ENCODE results near the gene GUCD1. TPM values are rescaled to one million over a fixed set of nuclear protein-coding genes. Genes with fewer than 3 reads are reported as not detected.
A peak's percentile ranks its signal among the peaks of the same experiment; 100 is the strongest.

GUCD1 gene
- polyA plus RNA-seq, 3 donors = 67.1 to 85.9 (median 72.5) TPM

DNA sequence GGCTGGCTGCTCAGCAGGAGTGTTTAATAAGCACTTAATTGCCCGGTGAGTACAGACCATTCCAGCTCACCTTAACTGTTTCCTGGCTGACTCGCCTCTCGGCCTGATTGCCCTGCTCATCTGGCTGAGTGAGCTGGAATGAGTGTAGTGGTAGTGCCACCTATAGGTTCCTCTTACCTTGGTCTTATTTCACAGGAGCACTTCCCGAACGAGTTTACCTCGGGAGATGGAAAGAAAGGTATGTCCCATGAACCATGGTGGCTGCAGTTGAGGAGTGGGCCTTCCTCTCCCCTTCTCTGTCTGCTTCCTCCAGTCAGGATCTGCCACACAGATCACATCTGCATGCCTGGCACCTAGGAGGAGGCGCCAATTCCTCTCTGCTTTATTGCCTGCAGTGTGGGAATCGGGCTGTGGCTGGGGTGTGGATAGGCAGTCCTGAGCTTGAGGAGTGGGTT, 33.1 kb downstream of the GUCD1 start:
- no peaks in the 10 kb centered on the region for H4K20me1 ChIP-seq (ENCODE audit: insufficient read depth, low read length)
- no peaks in the 10 kb centered on the region for H3K27me3 ChIP-seq (ENCODE audit: control insufficient read depth in 2 of 2, insufficient read depth in 2 of 2, low read length in 2 of 2)
- intact Hi-C loops (cut with micrococcal nuclease) = loop anchor here in 1 of 2 donors (5.0 kb wide), 1 partner anchor 100 kb away; no protein-coding TSS in a partner anchor
- H3K79me2 ChIP-seq (ENCODE audit: insufficient read depth, low read length) = no peaks in the 10 kb centered on the region
- H2AFZ ChIP-seq (ENCODE audit: insufficient read depth, low read depth, low read length, poor library complexity, severe bottlenecking) = no peak overlapping the region
- no peaks in the 10 kb centered on the region for H3K9me3 ChIP-seq (replicated peaks in 1 of 2; ENCODE audit: control insufficient read depth in 1 of 2, insufficient read depth in 1 of 2, low read length in 2 of 2)
- Mint-ChIP-seq H3K27me3 (ENCODE audit: low read depth in 3 of 3) (peaks cover 0 to 2% (median 0%) of the 10 kb centered on the region in 3 donors), H3K9me3 (peaks cover 0 to 1% (median 0%) of the 10 kb centered on the region in 7 donors), H3K4me3 (peak overlapping the region in 1 of 2 donors; percentile 64), H3K27ac (peak overlapping the region in 3 of 7 donors; percentile 50 to 66 (median 60)), H3K36me3 (peaks cover 0 to 2% of the 10 kb centered on the region in 2 donors), H3K4me1 (peaks cover 51% of the 10 kb centered on the region)
- H3K4me1 ChIP-seq (ENCODE audit: control insufficient read depth in 1 of 2, insufficient read depth in 2 of 2, low read length in 2 of 2) = peaks cover 34 to 42% of the 10 kb centered on the region in 2 donors
- no peak overlapping the region for H3K4me3 ChIP-seq (replicated peaks in 1 of 3; ENCODE audit: low read depth in 2 of 3, low read length in 3 of 3)
- no CpG with 5 or more reads among the region's 8 CpGs for WGBS (ENCODE audit: insufficient coverage)
- H3K27ac ChIP-seq (ENCODE audit: low read depth in 1 of 2, low read length in 2 of 2) = no peak overlapping the region
- TF ChIP-seq, protein P1, sequence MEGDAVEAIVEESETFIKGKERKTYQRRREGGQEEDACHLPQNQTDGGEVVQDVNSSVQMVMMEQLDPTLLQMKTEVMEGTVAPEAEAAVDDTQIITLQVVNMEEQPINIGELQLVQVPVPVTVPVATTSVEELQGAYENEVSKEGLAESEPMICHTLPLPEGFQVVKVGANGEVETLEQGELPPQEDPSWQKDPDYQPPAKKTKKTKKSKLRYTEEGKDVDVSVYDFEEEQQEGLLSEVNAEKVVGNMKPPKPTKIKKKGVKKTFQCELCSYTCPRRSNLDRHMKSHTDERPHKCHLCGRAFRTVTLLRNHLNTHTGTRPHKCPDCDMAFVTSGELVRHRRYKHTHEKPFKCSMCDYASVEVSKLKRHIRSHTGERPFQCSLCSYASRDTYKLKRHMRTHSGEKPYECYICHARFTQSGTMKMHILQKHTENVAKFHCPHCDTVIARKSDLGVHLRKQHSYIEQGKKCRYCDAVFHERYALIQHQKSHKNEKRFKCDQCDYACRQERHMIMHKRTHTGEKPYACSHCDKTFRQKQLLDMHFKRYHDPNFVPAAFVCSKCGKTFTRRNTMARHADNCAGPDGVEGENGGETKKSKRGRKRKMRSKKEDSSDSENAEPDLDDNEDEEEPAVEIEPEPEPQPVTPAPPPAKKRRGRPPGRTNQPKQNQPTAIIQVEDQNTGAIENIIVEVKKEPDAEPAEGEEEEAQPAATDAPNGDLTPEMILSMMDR (IDR thresholded peaks at IDR 0.05) = peak; percentile 72
- H3K4me2 ChIP-seq (replicated peaks; ENCODE audit: extremely low read depth, low read length, poor library complexity, severe bottlenecking) = peak overlapping the region; percentile 35
- H3K36me3 ChIP-seq (replicated peaks in 1 of 2; ENCODE audit: control insufficient read depth in 1 of 2, insufficient read depth in 2 of 2, low read length in 2 of 2) = no peaks in the 10 kb centered on the region
- peak; percentile 47 to 76 (median 66) for DNase-seq
- no peak overlapping the region for H3K9ac ChIP-seq (ENCODE audit: insufficient read depth, low read length, poor library complexity, severe bottlenecking)

DNA sequence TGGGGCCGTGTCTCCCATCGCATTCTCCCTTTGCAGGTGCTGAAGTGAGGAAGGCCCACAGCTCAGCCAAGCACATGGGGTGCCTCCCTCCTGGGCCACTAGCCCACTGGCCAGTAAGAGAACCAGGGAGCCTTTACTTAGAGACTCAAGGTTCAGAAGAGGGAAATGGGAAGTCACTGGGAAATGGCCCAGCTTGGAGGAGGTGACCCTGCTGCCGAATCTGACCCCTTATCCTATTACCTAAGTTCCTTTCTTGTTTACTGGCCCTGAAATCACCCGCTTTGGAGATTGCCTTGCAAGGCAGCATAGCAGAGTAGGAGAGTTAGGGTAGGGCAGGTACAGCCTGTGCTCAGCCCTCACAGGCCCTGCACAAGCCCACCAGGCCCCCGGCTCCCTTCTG, 35.4 kb downstream of the GUCD1 start:
- WGBS (ENCODE audit: insufficient coverage) = 44% methylated on average over 3 of the region's 5 CpGs
- H3K27me3 ChIP-seq (ENCODE audit: control insufficient read depth in 2 of 2, insufficient read depth in 2 of 2, low read length in 2 of 2) = no peaks in the 10 kb centered on the region
- peaks cover 0 to 4% (median 3%) of the 10 kb centered on the region in 3 donors for H3K27me3 Mint-ChIP-seq (ENCODE audit: low read depth in 3 of 3)

More for the DNA sequence above, 35.4 kb downstream of the GUCD1 start:
- Mint-ChIP-seq H3K9me3 (peaks cover 0 to 3% (median 0%) of the 10 kb centered on the region in 7 donors), H3K36me3 (peaks cover 0 to 2% of the 10 kb centered on the region in 2 donors), H3K27ac (peak overlapping the region in 2 of 7 donors; percentile 41 to 77), H3K4me3 (no peak overlapping the region), H3K4me1 (peaks cover 66% of the 10 kb centered on the region)
- Histone ChIP-seq H3K79me2 (ENCODE audit: insufficient read depth, low read length) (no peaks in the 10 kb centered on the region), H4K20me1 (ENCODE audit: insufficient read depth, low read length) (no peaks in the 10 kb centered on the region), H3K9me3 (replicated peaks in 1 of 2; ENCODE audit: control insufficient read depth in 1 of 2, insufficient read depth in 1 of 2, low read length in 2 of 2) (no peaks in the 10 kb centered on the region), H3K27ac (ENCODE audit: low read depth in 1 of 2, low read length in 2 of 2) (no peak overlapping the region), H3K4me2 (replicated peaks; ENCODE audit: extremely low read depth, low read length, poor library complexity, severe bottlenecking) (no peak overlapping the region), H3K9ac (ENCODE audit: insufficient read depth, low read length, poor library complexity, severe bottlenecking) (no peak overlapping the region), H3K4me1 (ENCODE audit: control insufficient read depth in 1 of 2, insufficient read depth in 2 of 2, low read length in 2 of 2) (peaks cover 53 to 58% of the 10 kb centered on the region in 2 donors), H3K36me3 (replicated peaks in 1 of 2; ENCODE audit: control insufficient read depth in 1 of 2, insufficient read depth in 2 of 2, low read length in 2 of 2) (no peaks in the 10 kb centered on the region), H3K4me3 (replicated peaks in 1 of 3; ENCODE audit: low read depth in 2 of 3, low read length in 3 of 3) (no peak overlapping the region), H2AFZ (ENCODE audit: insufficient read depth, low read depth, low read length, poor library complexity, severe bottlenecking) (no peak overlapping the region)
- TF ChIP-seq, protein P1 (IDR thresholded peaks at IDR 0.05) = no peak
- DNase-seq = peak in 2 of 3 donors; percentile 25 to 58
- intact Hi-C loops (cut with micrococcal nuclease) = no loop called here

Measured in CD14-positive monocyte (primary cell).